ENCODE measurements around the gene SNX14. TPM values are rescaled to one million over a fixed set of nuclear protein-coding genes. Genes with fewer than 3 reads are reported as not detected.
"Not testable (repeated sequence)": the region's sequence is repeated elsewhere in the genome, so short reads cannot be mapped to it uniquely, and the experiment has no call there.

SNX14 gene
- total RNA-seq, 1 experiment from 2014 or later = 30.4 TPM

DNA sequence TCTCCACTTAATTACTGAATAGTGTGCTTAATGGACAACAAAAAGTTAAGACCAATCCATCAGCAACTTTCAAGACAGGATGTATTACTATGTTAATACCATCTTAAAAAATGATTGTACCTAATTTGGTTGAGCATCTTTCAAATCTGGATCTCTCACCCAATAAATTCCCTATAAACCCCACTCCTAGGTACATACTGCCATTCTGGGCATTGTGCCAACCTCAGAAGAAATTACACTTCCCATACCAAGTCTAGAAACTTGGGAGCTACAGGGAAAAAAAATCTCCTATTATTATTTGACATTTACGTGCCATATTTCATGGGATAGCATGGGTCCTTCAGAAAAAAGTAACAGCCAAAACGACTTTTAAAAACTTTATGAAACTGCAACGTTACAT, 43.9 kb upstream of the SNX14 start:
- BruUV-seq (replicated peaks) = no TSS peak
- intact Hi-C loops (cut with micrococcal nuclease; ENCODE audit: unreplicated experiment) = no loop called here
- Histone ChIP-seq H3K4me1 (ENCODE audit: insufficient read depth, low read length, poor library complexity, severe bottlenecking) (peaks cover 24% of the 10 kb centered on the region), H3K27ac (ENCODE audit: low read depth, low read length, poor library complexity, severe bottlenecking) (no peak overlapping the region), H3K9me3 (ENCODE audit: low read depth, low read length, poor library complexity, severe bottlenecking) (no peaks in the 10 kb centered on the region), H3K27me3 (replicated peaks; ENCODE audit: insufficient read depth, low read depth, low read length, poor library complexity) (no peaks in the 10 kb centered on the region), H3K4me3 (ENCODE audit: low read depth, low read length, poor library complexity, severe bottlenecking) (no peak overlapping the region), H3K36me3 (ENCODE audit: insufficient read depth, low read length, poor library complexity, severe bottlenecking) (peaks cover 80% of the 10 kb centered on the region)
- DNase-seq (ENCODE audit: low spot score) = peak; percentile 22
- TF ChIP-seq, protein P1, sequence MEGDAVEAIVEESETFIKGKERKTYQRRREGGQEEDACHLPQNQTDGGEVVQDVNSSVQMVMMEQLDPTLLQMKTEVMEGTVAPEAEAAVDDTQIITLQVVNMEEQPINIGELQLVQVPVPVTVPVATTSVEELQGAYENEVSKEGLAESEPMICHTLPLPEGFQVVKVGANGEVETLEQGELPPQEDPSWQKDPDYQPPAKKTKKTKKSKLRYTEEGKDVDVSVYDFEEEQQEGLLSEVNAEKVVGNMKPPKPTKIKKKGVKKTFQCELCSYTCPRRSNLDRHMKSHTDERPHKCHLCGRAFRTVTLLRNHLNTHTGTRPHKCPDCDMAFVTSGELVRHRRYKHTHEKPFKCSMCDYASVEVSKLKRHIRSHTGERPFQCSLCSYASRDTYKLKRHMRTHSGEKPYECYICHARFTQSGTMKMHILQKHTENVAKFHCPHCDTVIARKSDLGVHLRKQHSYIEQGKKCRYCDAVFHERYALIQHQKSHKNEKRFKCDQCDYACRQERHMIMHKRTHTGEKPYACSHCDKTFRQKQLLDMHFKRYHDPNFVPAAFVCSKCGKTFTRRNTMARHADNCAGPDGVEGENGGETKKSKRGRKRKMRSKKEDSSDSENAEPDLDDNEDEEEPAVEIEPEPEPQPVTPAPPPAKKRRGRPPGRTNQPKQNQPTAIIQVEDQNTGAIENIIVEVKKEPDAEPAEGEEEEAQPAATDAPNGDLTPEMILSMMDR (conservative IDR thresholded peaks at IDR 0.05; ENCODE audit: low read depth, low read length) = no peak
- TF ChIP-seq EZH2 (IDR thresholded peaks at IDR 0.05; ENCODE audit: borderline replicate concordance, low read depth, low read length, poor library complexity, severe bottlenecking) = no peak
- CTCF ChIA-PET = no interaction called here
- POLR2A ChIA-PET (ENCODE audit: low non-redundant PET) = no interaction called here

DNA sequence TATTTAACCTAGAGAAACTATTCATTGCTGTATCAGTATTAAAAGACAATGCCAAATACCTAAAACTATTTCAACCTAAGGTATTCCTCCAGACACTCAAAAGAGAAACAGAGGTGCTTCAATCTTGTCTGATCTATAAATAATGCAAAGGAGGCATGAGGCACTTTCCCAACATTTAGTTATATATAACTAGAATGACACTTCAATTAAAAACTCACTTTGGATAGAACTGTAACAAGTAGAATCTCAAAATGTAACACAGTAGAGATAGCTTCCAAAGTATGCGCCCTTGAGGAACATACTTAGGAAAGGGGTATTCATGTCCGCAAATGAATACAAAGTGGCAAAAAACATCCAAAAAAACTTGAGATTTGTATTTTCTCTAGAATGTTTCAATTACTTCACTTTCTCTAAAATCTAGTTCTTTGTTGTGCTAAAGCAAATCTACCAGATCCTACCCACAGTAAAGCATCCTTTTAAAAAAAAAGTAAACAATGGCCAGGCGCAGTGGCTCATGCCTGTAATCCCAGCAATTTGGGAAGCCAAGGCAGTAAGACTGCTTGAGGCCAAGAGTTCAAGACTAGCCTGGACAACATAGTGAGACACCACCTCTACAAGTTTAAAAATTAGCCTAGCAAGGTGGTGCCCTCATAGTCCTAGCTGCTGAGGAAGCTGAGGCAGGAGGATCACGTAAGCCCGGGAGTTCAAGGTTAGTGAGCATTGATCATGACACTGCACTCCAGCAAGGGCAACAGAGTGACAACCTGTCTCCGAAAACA, 38.7 kb upstream of the SNX14 start:
- intact Hi-C loops (cut with micrococcal nuclease; ENCODE audit: unreplicated experiment) = no loop called here
- Histone ChIP-seq H3K36me3 (ENCODE audit: insufficient read depth, low read length, poor library complexity, severe bottlenecking) (peaks cover 94% of the 10 kb centered on the region), H3K4me3 (ENCODE audit: low read depth, low read length, poor library complexity, severe bottlenecking) (no peak overlapping the region), H3K4me1 (ENCODE audit: insufficient read depth, low read length, poor library complexity, severe bottlenecking) (no peaks in the 10 kb centered on the region), H3K9me3 (ENCODE audit: low read depth, low read length, poor library complexity, severe bottlenecking) (no peaks in the 10 kb centered on the region), H3K27ac (ENCODE audit: low read depth, low read length, poor library complexity, severe bottlenecking) (no peak overlapping the region), H3K27me3 (replicated peaks; ENCODE audit: insufficient read depth, low read depth, low read length, poor library complexity) (no peaks in the 10 kb centered on the region)
- TF ChIP-seq, protein P1 (conservative IDR thresholded peaks at IDR 0.05; ENCODE audit: low read depth, low read length) = no peak
- no peak for TF ChIP-seq EZH2 (IDR thresholded peaks at IDR 0.05; ENCODE audit: borderline replicate concordance, low read depth, low read length, poor library complexity, severe bottlenecking)
- no peak for DNase-seq (ENCODE audit: low spot score)
- ChIA-PET CTCF (no interaction called here), POLR2A (ENCODE audit: low non-redundant PET) (no interaction called here)
- BruUV-seq (replicated peaks) = no TSS peak

DNA sequence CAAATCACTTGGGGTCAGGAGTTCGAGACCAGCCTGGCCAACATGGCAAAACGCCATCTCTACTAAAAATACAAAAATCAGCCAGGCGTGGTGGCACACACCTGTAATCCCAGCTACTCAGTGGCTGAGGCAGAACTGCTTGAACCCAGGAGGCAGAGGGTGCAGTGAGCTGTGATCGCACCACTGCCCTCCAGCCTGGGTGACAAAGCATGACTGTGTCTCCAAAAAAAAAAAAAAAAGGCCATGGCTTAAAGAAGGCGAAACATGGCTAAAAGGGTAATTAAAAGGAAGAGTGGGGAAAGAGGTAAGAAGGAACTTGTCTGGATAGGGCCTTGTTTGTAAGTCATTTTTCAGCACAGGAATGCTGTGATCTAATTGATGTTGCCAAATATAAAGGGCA, 37.5 kb upstream of the SNX14 start:
- CTCF ChIA-PET; DNase-seq (ENCODE audit: low spot score); H3K4me3 ChIP-seq (ENCODE audit: low read depth, low read length, poor library complexity, severe bottlenecking); BruUV-seq (replicated peaks); POLR2A ChIA-PET (ENCODE audit: low non-redundant PET); H3K27ac ChIP-seq (ENCODE audit: low read depth, low read length, poor library complexity, severe bottlenecking); H3K9me3 ChIP-seq (ENCODE audit: low read depth, low read length, poor library complexity, severe bottlenecking); H3K4me1 ChIP-seq (ENCODE audit: insufficient read depth, low read length, poor library complexity, severe bottlenecking); H3K27me3 ChIP-seq (replicated peaks; ENCODE audit: insufficient read depth, low read depth, low read length, poor library complexity); intact Hi-C loops (cut with micrococcal nuclease; ENCODE audit: unreplicated experiment): not testable (repeated sequence)
- peaks cover 93% of the 10 kb centered on the region for H3K36me3 ChIP-seq (ENCODE audit: insufficient read depth, low read length, poor library complexity, severe bottlenecking)

DNA sequence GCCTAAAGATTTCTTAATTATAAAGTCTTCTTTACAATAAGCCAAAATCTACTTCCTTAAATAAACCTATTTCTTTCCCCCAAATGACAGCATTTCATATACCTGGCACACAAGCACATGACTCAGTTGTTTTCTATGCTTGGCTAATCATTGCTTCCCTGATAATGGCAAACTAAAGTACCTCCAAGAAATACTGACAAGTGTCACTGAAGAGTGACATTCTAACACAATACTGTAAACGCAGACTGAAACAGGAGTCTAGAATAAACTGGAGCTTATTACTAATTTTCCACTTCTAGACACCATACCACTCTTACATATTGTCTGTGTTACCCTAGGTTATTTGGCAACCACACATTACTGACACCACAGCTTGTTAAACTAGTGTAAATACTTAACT, 34.7 kb upstream of the SNX14 start:
- CTCF ChIA-PET = no interaction called here
- Histone ChIP-seq H3K4me1 (ENCODE audit: insufficient read depth, low read length, poor library complexity, severe bottlenecking) (no peaks in the 10 kb centered on the region), H3K9me3 (ENCODE audit: low read depth, low read length, poor library complexity, severe bottlenecking) (no peaks in the 10 kb centered on the region), H3K27me3 (replicated peaks; ENCODE audit: insufficient read depth, low read depth, low read length, poor library complexity) (no peaks in the 10 kb centered on the region), H3K27ac (ENCODE audit: low read depth, low read length, poor library complexity, severe bottlenecking) (no peak overlapping the region), H3K36me3 (ENCODE audit: insufficient read depth, low read length, poor library complexity, severe bottlenecking) (peaks cover 93% of the 10 kb centered on the region), H3K4me3 (ENCODE audit: low read depth, low read length, poor library complexity, severe bottlenecking) (no peak overlapping the region)
- no peak for DNase-seq (ENCODE audit: low spot score)
- POLR2A ChIA-PET (ENCODE audit: low non-redundant PET) = no interaction called here
- no peak for TF ChIP-seq EZH2 (IDR thresholded peaks at IDR 0.05; ENCODE audit: borderline replicate concordance, low read depth, low read length, poor library complexity, severe bottlenecking)
- TF ChIP-seq, protein P1 (conservative IDR thresholded peaks at IDR 0.05; ENCODE audit: low read depth, low read length) = no peak
- intact Hi-C loops (cut with micrococcal nuclease; ENCODE audit: unreplicated experiment) = no loop called here
- BruUV-seq (replicated peaks) = no TSS peak
